Adrenal gland (tissue), 5 donors: ENCODE data around the gene G3BP2.
"Not testable (repeated sequence)": the region's sequence is repeated elsewhere in the genome, so short reads cannot be mapped to it uniquely, and the experiment has no call there.

Source experiments
- POLR2A ChIP-seq, 2 donors: fragments of 450-650 bp; IDR thresholded peaks; one replicate each; pipeline ENCODE4 v1.6.1; 2017; ENCODE audit warnings: antibody characterized with exemption in 2 of 2, mild to moderate bottlenecking in 2 of 2, moderate library complexity in 1 of 2
- TF ChIP-seq, protein P1 (sequence below), 6 experiments: fragments of 450-650 bp in 4 of 6; fragments of 200-600 bp in 2 of 6; sonication (generic) in 1 of 6; IDR thresholded peaks; 1 replicate in 5 of 6; 2 replicates in 1 of 6; pipeline versions ENCODE4 v1.5.1 to v1.8.0; 2016 to 2021; ENCODE audit warnings: antibody characterized with exemption in 6 of 6, mild to moderate bottlenecking in 2 of 6, moderate library complexity in 1 of 6
- donor health status: DM: no; HTN: no; CAD: no.

DNA sequence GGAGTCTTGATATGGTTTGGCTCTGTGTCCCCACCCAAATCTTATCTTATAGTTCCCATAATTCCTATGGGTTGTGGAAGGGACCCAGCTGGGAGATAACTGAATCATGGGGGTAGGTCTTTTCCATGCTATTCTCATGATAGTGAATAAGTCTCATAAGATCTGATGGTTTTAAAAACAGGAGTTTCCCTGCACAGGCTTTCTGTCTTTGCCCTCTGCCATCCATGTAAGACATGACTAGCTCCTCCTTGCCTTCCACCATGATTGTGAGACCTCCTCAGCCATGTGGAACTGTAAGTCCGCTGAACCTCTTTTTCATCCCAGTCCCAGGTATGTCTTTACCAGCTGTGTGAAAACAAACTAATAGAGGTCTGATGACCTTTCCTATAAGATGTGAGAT is 13.9 kb upstream of the G3BP2 start:
- not testable (repeated sequence) for TF ChIP-seq POLR2A (IDR thresholded peaks at IDR 0.05)
- TF ChIP-seq, protein P1, sequence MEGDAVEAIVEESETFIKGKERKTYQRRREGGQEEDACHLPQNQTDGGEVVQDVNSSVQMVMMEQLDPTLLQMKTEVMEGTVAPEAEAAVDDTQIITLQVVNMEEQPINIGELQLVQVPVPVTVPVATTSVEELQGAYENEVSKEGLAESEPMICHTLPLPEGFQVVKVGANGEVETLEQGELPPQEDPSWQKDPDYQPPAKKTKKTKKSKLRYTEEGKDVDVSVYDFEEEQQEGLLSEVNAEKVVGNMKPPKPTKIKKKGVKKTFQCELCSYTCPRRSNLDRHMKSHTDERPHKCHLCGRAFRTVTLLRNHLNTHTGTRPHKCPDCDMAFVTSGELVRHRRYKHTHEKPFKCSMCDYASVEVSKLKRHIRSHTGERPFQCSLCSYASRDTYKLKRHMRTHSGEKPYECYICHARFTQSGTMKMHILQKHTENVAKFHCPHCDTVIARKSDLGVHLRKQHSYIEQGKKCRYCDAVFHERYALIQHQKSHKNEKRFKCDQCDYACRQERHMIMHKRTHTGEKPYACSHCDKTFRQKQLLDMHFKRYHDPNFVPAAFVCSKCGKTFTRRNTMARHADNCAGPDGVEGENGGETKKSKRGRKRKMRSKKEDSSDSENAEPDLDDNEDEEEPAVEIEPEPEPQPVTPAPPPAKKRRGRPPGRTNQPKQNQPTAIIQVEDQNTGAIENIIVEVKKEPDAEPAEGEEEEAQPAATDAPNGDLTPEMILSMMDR (IDR thresholded peaks at IDR 0.05): not testable (repeated sequence)
